Dedifferentiated amniotic fluid mesenchymal stem cell (primary cell): ENCODE data around the gene IFNGR1.

Source experiments
- DNase-seq: peaks from one replicate; pipeline ENCODE4 v3.0.0-alpha.2; 2016; ENCODE audit errors: extremely low spot score

The IFNGR1 gene

DNA sequence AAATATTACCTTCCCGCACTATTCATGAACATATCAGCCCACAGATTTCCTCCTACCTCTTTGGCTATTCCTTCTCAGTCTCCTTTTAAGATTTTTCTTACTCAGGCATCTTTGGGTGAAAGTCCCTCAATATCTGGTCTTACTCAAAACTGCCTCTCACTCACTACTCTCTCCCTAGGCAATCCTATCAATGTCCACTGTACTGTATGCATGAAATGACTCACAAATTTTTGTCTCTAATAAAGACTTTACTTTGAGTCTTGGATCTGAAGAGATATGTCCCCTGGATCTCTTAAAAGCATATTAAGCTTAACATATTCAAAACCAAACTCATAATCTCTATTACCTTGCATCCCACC lies 70.2 kb downstream of the IFNGR1 start:
- no peak for DNase-seq

GRCh38 chr6:137148306-137149034 lies 70.7 kb downstream of the IFNGR1 start:
- DNase-seq, result no peak
